Activated CD8-positive, alpha-beta memory T cell treated with anti-CD3 and anti-CD28 coated beads for 36 hours (primary cell): ENCODE data around the gene ACBD5. TPM values are rescaled to one million over a fixed set of nuclear protein-coding genes. Genes with fewer than 3 reads are reported as not detected.
"Not testable (repeated sequence)": the region's sequence is repeated elsewhere in the genome, so short reads cannot be mapped to it uniquely, and the experiment has no call there.

Experiments
- CTCF ChIA-PET: fragments of 350-600 bp; sonication (Branson Sonifier 250); formaldehyde crosslinking; loops from one replicate; lab custom pipeline; 2021; ENCODE audit warnings: antibody characterized with exemption; lab: Charles Lee
- POLR2A ChIA-PET: fragments of 350-600 bp; sonication (Branson Sonifier 250); formaldehyde crosslinking; loops from one replicate; lab custom pipeline; 2021; ENCODE audit warnings: antibody characterized with exemption; lab: Charles Lee
- total RNA-seq, 2 experiments: library from RNA; stranded (reverse); gene quantifications; one replicate each; pipeline ENCODE4 v1.2.3, GENCODE V29; 2021

ACBD5 gene
- total RNA-seq, 2 experiments from 2014 or later, result 19.5 to 23.0 TPM

DNA sequence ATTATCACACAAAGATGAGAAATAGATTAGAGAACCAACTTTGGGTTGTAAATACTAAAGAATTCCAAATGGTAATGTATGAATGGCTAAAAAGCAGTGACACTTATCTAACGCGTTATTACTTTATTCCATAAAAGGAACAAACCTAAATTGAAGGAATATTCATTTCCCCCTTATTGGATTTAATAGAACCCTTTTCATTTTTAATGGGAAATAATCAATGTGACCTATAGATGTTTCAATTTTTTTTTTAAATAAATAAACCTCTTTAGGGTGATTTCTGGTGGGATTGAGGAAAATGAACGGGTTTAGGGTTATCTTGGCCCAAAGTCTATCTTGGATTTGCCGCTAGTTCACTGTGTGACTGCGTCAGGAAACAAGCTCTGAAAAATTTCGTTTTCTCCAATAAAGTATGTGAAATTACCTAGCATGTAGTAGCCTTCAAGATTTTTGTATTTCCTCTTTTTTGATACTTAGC, 1.9 kb upstream of the ACBD5 start:
- ChIA-PET POLR2A (interaction anchor here (1.8 to 2.8 kb wide), 3 partner anchors 10 to 88 kb away, joined by 5 to 22 read pairs (median 21); partner anchors contain the start of genes MASTL and YME1L1), CTCF (interaction anchor here (0.7 to 1.3 kb wide), 4 partner anchors 9 to 89 kb away, joined by 3 to 6 read pairs (median 4); no protein-coding TSS in a partner anchor)

DNA sequence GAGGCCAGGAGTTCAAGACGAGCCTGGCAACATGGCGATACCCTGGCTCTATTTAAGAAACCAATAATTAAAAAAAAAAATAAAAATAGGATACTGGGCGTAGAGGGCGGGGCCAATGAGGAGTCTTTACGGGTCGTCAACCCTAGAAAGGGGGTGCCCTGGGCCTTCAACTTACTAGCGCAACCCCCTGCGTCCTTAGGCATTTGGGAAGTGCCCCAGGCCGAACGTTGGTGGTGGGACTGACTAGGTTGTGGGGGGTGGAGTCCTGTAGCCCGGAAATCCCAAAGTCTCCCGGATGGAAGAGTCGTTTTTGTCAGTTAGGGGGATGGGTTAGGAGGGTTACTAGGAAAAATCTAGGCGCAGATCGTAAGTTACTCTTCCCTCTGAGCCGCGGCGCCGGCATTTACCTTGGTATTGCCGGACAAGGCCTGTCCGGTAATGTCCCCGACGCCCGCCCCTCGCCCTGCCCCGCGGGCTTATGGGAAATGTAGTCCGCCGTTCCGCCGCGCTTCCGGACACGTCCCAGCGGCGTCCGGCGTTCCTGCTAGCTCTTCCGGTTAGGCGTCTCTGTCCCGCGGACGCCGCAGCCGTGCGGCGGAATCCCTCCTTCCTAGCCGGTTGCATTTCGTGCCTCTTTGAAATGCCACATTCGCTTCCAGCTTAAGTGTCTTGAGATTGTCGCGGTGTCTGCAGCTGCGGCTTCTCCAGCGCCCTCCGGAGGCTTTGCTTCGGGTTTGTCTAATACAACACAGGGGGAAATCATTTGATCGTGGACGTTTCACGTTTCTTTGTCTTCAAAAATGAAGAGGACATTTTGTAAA, 1.3 kb upstream of the ACBD5 start:
- CTCF ChIA-PET, result interaction anchor here (0.7 to 1.3 kb wide), 4 partner anchors 10 to 88 kb away, joined by 3 to 6 read pairs (median 4); no protein-coding TSS in a partner anchor
- POLR2A ChIA-PET, result interaction anchor here (0.6 to 2.8 kb wide), 6 partner anchors 11 to 142 kb away, joined by 3 to 22 read pairs (median 4); partner anchors contain the start of genes ANKRD26, MASTL and YME1L1

DNA sequence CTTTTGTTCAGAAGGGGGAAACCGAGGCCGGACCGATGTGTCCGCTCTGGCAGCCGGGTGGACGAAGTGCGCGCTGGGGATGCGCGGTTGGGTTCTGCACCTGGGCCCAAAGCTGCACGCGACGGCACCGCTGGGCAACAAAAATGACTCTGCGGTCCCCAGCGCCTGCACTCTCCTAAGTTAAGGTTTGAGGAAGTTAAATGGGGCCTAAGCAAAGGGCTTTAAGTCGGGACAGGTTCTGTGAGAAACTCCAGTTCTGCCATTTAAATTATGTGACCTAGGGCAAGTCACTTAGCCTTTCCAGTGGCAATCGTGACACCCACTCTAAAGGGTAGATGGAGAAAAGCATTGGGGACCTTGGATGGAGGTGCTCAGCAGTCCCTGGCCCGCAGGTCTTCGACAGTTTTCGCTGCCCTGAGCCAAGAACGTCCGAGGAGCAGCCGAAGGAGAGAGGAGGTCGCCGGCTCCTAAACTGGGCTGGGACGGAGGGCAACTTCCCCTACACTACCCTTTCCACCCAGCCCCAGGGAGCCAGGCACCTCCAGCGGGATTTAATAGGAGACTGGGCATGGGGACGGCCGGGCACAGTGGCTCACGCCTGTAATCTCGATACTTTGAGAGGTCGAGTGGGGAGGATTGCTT, 534 bp upstream of the ACBD5 start:
- CTCF ChIA-PET, result no interaction called here
- POLR2A ChIA-PET, result no interaction called here

- CTCF ChIA-PET, POLR2A ChIA-PET: not testable (repeated sequence)
Observed at GRCh38 chr10:27237531-27237930, 3.1 kb downstream of the ACBD5 start.

- CTCF ChIA-PET, POLR2A ChIA-PET: not testable (repeated sequence)
Observed at GRCh38 chr10:27236589-27237128, 3.9 kb downstream of the ACBD5 start.

- ChIA-PET CTCF (no interaction called here), POLR2A (no interaction called here)
Observed at GRCh38 chr10:27235706-27236105, 4.9 kb downstream of the ACBD5 start.

GRCh38 chr10:27230022-27230421, 10.6 kb downstream of the ACBD5 start:
- POLR2A ChIA-PET, result no interaction called here
- CTCF ChIA-PET, result no interaction called here

GRCh38 chr10:27225642-27226257, 14.8 kb downstream of the ACBD5 start:
- ChIA-PET POLR2A (no interaction called here), CTCF (interaction anchor here (1.0 kb wide), 1 partner anchor 34 kb away, joined by 4 read pairs; no protein-coding TSS in a partner anchor)

DNA sequence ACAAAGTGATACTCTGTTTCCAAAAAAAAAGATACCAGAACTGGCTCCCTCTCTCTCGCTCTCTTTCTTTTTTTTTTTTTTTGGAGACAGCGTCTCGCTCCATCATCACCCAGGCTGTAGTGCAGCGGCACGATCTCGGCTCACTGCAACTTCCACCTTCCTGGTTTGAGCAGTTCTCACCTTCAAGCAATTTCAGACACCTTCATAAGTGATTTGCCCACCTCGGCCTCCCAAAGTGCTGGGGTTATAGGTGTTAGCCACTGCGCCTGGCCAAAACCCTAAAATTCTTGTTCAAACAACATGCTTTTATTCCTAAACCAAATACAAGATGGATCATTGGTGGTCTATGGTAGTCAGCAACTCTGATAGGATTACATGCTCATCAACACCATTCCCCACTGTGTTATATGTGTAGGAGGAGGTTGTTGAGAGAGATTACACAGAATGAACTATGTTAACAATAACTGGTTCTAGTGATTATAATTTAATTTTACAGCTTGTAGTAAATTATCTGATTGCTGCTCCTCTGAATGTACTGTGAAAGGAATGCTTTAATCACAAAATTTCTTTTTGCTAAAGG, 15.5 kb downstream of the ACBD5 start:
- ChIA-PET CTCF (interaction anchor here (1.0 to 1.2 kb wide), 2 partner anchors 26 to 34 kb away, joined by 3 to 4 read pairs; no protein-coding TSS in a partner anchor), POLR2A (no interaction called here)

GRCh38 chr10:27223964-27224363, 16.6 kb downstream of the ACBD5 start:
- ChIA-PET CTCF (interaction anchor here (0.6 to 1.2 kb wide), 20 partner anchors 9 to 498 kb away, joined by 3 to 9 read pairs (median 3); partner anchors contain the start of gene ACBD5), POLR2A (interaction anchor here (0.7 to 1.2 kb wide), 3 partner anchors 16 to 69 kb away, joined by 4 to 7 read pairs (median 4); partner anchors contain the start of gene ACBD5)

DNA sequence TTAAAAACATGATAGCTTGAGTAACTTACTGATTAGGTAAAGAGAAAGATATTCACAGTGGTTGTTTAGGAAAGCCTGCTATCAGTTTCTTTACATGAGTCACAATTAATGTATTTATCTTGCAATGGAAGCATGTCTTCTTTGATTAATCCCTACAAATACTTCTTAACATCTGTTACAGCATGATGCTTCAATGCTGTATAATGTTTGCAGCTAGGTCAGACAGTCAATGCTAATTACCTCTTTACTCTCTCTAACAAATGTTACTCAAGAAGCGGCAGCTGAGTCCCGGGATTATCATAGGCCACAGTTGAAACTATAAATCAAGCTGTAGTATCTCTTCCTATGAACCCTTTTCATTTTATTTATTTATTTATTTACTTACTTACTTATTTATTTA, 33.2 kb downstream of the ACBD5 start:
- CTCF ChIA-PET, result no interaction called here

DNA sequence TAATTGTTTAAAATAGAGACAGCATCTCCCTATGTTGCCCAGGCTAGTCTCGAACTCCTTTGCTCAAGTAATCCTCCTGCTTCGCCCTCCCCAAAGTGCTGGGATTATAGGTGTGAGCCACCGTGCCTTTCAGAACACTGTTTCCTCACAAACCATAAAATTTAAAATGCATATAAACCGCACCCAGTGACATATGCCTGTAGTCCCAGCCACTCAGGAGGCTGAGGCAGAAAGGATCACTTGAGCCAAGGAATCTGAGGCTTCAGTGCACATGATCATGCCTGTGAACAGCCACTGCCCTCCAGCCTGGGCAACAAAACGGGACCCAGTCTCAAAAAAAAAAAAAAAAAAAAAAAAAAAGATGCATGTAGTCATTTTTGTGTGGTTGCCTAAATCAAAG, 36.8 kb downstream of the ACBD5 start:
- ChIA-PET CTCF (no interaction called here), POLR2A (no interaction called here)

More for the DNA sequence above, 33.2 kb downstream of the ACBD5 start:
- POLR2A ChIA-PET, result no interaction called here

- ChIA-PET POLR2A (no interaction called here), CTCF (interaction anchor here (1.2 kb wide), 1 partner anchor 26 kb away, joined by 3 read pairs; no protein-coding TSS in a partner anchor)
Observed at GRCh38 chr10:27197980-27198620, 42.5 kb downstream of the ACBD5 start.

- ChIA-PET CTCF (no interaction called here), POLR2A (no interaction called here)
Observed at GRCh38 chr10:27192284-27192683, 48.3 kb downstream of the ACBD5 start.

- ChIA-PET POLR2A (no interaction called here), CTCF (no interaction called here)
Observed at GRCh38 chr10:27190508-27190907, 50.1 kb downstream of the ACBD5 start.

DNA sequence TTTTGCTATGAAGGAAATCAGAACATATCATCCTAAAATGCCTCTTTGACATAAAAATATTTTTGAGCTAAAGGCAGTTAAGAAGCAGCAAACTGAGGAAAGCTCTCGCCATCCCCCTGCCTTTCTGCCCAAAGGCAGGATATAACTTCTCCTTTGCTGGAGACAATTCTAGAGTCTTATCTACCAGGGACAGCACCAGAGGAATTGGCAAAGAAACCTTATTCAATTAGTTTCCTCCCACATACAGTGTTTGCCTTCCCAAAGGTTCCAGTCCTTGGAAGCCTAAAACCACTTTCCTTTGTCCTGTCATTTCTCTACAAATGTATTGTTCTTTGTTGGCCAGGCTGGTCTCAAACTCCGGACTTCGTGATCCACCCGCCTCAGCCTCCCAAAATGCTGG, 51.7 kb downstream of the ACBD5 start:
- ChIA-PET CTCF (no interaction called here), POLR2A (no interaction called here)

GRCh38 chr10:27188259-27188658, 52.3 kb downstream of the ACBD5 start:
- POLR2A ChIA-PET, result interaction anchor here (0.7 kb wide), 1 partner anchor 9 kb away, joined by 4 read pairs; no protein-coding TSS in a partner anchor
- CTCF ChIA-PET, result no interaction called here

GRCh38 chr10:27169849-27170248, 70.7 kb downstream of the ACBD5 start:
- ChIA-PET CTCF (interaction anchor here (0.7 to 1.6 kb wide), 2 partner anchors 29 to 57 kb away, joined by 3 to 9 read pairs; no protein-coding TSS in a partner anchor), POLR2A (interaction anchor here (0.5 kb wide), 1 partner anchor 54 kb away, joined by 4 read pairs; no protein-coding TSS in a partner anchor)
